Measurements from ENCODE around the gene RHOB.

DNA sequence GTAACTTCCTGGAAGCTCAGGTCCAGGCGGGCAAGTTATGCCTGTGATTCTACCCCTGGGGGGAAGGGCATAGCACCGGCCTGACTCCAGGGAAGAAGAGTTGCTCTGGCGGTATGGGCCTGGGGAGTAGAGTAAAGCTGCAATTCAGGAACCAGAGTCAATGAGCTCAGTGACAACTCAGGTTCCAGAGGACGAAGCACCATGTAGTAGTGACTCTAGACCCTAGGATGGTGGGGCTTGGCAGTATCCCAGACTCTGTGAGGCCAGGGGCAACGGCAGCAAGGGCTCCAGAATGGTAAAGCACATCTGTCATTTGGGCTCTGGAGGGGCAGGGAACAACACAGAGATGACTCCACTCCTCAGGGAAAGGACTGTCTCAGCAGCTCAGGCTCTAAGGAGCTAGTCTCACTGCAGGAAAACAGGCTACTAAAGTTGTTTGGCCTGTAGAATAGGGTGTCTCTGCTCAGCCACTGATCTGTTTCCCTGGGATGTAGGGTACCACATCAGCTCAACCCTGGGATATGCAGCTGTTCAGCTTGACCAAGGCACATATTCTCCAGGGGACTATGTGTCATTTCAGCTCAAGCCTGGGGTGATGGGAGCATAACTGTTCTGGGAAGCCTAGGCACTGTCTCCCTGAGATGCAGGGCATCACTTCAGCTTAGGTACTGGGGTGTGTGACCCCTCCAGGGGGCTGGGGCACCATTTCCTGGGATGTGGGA is 36.2 kb upstream of the RHOB start:
- TF ChIP-seq, protein P1, sequence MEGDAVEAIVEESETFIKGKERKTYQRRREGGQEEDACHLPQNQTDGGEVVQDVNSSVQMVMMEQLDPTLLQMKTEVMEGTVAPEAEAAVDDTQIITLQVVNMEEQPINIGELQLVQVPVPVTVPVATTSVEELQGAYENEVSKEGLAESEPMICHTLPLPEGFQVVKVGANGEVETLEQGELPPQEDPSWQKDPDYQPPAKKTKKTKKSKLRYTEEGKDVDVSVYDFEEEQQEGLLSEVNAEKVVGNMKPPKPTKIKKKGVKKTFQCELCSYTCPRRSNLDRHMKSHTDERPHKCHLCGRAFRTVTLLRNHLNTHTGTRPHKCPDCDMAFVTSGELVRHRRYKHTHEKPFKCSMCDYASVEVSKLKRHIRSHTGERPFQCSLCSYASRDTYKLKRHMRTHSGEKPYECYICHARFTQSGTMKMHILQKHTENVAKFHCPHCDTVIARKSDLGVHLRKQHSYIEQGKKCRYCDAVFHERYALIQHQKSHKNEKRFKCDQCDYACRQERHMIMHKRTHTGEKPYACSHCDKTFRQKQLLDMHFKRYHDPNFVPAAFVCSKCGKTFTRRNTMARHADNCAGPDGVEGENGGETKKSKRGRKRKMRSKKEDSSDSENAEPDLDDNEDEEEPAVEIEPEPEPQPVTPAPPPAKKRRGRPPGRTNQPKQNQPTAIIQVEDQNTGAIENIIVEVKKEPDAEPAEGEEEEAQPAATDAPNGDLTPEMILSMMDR (IDR thresholded peaks at IDR 0.05; ENCODE audit: low read depth, low read length, missing input control), result no peak
- TF ChIP-seq, protein P2, sequence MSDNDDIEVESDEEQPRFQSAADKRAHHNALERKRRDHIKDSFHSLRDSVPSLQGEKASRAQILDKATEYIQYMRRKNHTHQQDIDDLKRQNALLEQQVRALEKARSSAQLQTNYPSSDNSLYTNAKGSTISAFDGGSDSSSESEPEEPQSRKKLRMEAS (IDR thresholded peaks at IDR 0.05), result no peak
- TF ChIP-seq, protein P3, sequence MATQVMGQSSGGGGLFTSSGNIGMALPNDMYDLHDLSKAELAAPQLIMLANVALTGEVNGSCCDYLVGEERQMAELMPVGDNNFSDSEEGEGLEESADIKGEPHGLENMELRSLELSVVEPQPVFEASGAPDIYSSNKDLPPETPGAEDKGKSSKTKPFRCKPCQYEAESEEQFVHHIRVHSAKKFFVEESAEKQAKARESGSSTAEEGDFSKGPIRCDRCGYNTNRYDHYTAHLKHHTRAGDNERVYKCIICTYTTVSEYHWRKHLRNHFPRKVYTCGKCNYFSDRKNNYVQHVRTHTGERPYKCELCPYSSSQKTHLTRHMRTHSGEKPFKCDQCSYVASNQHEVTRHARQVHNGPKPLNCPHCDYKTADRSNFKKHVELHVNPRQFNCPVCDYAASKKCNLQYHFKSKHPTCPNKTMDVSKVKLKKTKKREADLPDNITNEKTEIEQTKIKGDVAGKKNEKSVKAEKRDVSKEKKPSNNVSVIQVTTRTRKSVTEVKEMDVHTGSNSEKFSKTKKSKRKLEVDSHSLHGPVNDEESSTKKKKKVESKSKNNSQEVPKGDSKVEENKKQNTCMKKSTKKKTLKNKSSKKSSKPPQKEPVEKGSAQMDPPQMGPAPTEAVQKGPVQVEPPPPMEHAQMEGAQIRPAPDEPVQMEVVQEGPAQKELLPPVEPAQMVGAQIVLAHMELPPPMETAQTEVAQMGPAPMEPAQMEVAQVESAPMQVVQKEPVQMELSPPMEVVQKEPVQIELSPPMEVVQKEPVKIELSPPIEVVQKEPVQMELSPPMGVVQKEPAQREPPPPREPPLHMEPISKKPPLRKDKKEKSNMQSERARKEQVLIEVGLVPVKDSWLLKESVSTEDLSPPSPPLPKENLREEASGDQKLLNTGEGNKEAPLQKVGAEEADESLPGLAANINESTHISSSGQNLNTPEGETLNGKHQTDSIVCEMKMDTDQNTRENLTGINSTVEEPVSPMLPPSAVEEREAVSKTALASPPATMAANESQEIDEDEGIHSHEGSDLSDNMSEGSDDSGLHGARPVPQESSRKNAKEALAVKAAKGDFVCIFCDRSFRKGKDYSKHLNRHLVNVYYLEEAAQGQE (IDR thresholded peaks at IDR 0.05), result no peak
- TF ChIP-seq YY1 (IDR thresholded peaks at IDR 0.05), result no peak
- TF ChIP-seq EGR1 (IDR thresholded peaks at IDR 0.05; ENCODE audit: low read depth in 2 of 2), result no peak
- TF ChIP-seq SP1 (IDR thresholded peaks at IDR 0.05), result no peak
- TF ChIP-seq TAF1 (conservative IDR thresholded peaks at IDR 0.05), result no peak
- no peak for TF ChIP-seq GABPA (IDR thresholded peaks at IDR 0.05 in 1 of 2, conservative IDR thresholded peaks at IDR 0.05 in 1 of 2)
- no peak for TF ChIP-seq FOXA1 (IDR thresholded peaks at IDR 0.05)
- TF ChIP-seq, protein P4, sequence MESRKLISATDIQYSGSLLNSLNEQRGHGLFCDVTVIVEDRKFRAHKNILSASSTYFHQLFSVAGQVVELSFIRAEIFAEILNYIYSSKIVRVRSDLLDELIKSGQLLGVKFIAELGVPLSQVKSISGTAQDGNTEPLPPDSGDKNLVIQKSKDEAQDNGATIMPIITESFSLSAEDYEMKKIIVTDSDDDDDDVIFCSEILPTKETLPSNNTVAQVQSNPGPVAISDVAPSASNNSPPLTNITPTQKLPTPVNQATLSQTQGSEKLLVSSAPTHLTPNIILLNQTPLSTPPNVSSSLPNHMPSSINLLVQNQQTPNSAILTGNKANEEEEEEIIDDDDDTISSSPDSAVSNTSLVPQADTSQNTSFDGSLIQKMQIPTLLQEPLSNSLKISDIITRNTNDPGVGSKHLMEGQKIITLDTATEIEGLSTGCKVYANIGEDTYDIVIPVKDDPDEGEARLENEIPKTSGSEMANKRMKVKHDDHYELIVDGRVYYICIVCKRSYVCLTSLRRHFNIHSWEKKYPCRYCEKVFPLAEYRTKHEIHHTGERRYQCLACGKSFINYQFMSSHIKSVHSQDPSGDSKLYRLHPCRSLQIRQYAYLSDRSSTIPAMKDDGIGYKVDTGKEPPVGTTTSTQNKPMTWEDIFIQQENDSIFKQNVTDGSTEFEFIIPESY (IDR thresholded peaks at IDR 0.05), result no peak
- TF ChIP-seq, protein P5, sequence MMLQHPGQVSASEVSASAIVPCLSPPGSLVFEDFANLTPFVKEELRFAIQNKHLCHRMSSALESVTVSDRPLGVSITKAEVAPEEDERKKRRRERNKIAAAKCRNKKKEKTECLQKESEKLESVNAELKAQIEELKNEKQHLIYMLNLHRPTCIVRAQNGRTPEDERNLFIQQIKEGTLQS (IDR thresholded peaks at IDR 0.05), result no peak
- TF ChIP-seq JUND (IDR thresholded peaks at IDR 0.05), result no peak
- TF ChIP-seq RAD21 (IDR thresholded peaks at IDR 0.05), result no peak

All from liver (tissue), 3 donors.